HCT116 (cell line): ENCODE results near the gene PRR29. TPM values are rescaled to one million over a fixed set of nuclear protein-coding genes. Genes with fewer than 3 reads are reported as not detected.

Experiments
- ATAC-seq: fragments of 200-7000 bp; cut with Tn5 transposase; 2 replicates; pipeline ENCODE4 v1.9.1; 2020; ENCODE audit warnings: mild to moderate bottlenecking, moderate library complexity
- BruUV-seq: library from RNA; stranded (reverse); fragments of 400-500 nt; replicated peaks from 2 replicates; lab custom pipeline; 2021; lab: Mats Ljungman, UMichigan
- CTCF ChIA-PET: fragments of 300-600 bp; sonication (Branson Sonifier 250); formaldehyde crosslinking; loops from one replicate; lab custom pipeline; 2021; ENCODE audit warnings: antibody characterized with exemption; lab: Charles Lee
- POLR2A ChIA-PET: fragments of 300-600, 350-600 bp; sonication (Branson Sonifier 250); formaldehyde crosslinking; loops from one replicate; lab custom pipeline; 2021; ENCODE audit warnings: antibody characterized with exemption; lab: Charles Lee
- RAD21 ChIA-PET, 2 experiments: fragments of 300-600 bp; sonication (Branson Sonifier 250); formaldehyde crosslinking; loops; one replicate each; lab custom pipeline; 2023; ENCODE audit warnings: low total read pairs in 2 of 2; ENCODE audit not compliant: uncharacterized antibody in 2 of 2, unreplicated experiment in 2 of 2, low non-redundant PET in 1 of 2; lab: Charles Lee
- DNase-seq: peaks from one replicate; pipeline ENCODE4 v3.0.0-alpha.2; 2010; ENCODE audit warnings: low read depth, low spot score
- H2AFZ ChIP-seq: fragments of 200-600 bp; shearing (Covaris generic), sonication (generic); 2 replicates; pipeline ENCODE4 v1.6.1; 2017; ENCODE audit warnings: low read depth, mixed run types, mixed read lengths, antibody characterized with exemption, low read length; ENCODE audit not compliant: poor library complexity, severe bottlenecking
- H3K27ac ChIP-seq: 2 replicates; pipeline ENCODE4 v1.5.1; 2012; ENCODE audit warnings: low read depth, low read length
- H3K27me3 ChIP-seq: fragments of 200-600 bp; sonication (generic); 2 replicates; pipeline ENCODE4 v1.6.1; 2016; ENCODE audit warnings: mixed run types, low read length, mixed read lengths; ENCODE audit not compliant: insufficient read depth
- H3K36me3 ChIP-seq, 2 experiments: fragments of 200-500 bp in 1 of 2; fragments of 200-600 bp in 1 of 2; sonication (Bioruptor generic) in 1 of 2; sonication (generic) in 1 of 2; 2 replicates each; pipeline versions ENCODE4 v1.5.1 to v1.6.1; 2014 to 2016; ENCODE audit warnings: low read length in 2 of 2, inconsistent platforms in 1 of 2, mixed read lengths in 1 of 2, mixed run types in 1 of 2; ENCODE audit not compliant: insufficient read depth in 2 of 2, control insufficient read depth in 1 of 2
- H3K4me1 ChIP-seq, 2 experiments: fragments of 200-600 bp in 1 of 2; sonication (generic) in 1 of 2; 2 replicates each; pipeline versions ENCODE4 v1.5.1 to v1.6.1; 2012 to 2017; ENCODE audit warnings: low read length in 2 of 2, inconsistent platforms in 1 of 2, mild to moderate bottlenecking in 1 of 2, mixed read lengths in 1 of 2, mixed run types in 1 of 2, moderate library complexity in 1 of 2; ENCODE audit not compliant: insufficient read depth in 2 of 2, control insufficient read depth in 1 of 2
- H3K4me2 ChIP-seq: fragments of 200-600 bp; sonication (generic); 2 replicates; pipeline ENCODE4 v1.6.1; 2017; ENCODE audit warnings: mixed run types, low read length, mixed read lengths
- H3K4me3 ChIP-seq, 2 experiments: fragments of 200-600 bp in 1 of 2; sonication (generic) in 1 of 2; replicated peaks in 1 of 2; 2 replicates each; pipeline ENCODE4 v1.5.1; 2011 to 2016; ENCODE audit warnings: low read length in 2 of 2, control low read depth in 1 of 2, low read depth in 1 of 2, mild to moderate bottlenecking in 1 of 2, mixed read lengths in 1 of 2, mixed run types in 1 of 2
- H3K79me2 ChIP-seq: fragments of 200-600 bp; sonication (generic); 2 replicates; pipeline ENCODE4 v1.6.1; 2017; ENCODE audit warnings: mild to moderate bottlenecking, mixed run types, low read length, moderate library complexity, mixed read lengths; ENCODE audit not compliant: insufficient read depth
- H3K9ac ChIP-seq: fragments of 200-600 bp; sonication (generic); 2 replicates; pipeline ENCODE4 v1.6.1; 2016; ENCODE audit warnings: low read length, mixed read lengths
- H3K9me2 ChIP-seq: fragments of 200-600 bp; sonication (generic), shearing (Covaris generic); 2 replicates; pipeline ENCODE4 v1.6.1; 2017; ENCODE audit warnings: mixed run types, mild to moderate bottlenecking, moderate library complexity; ENCODE audit not compliant: insufficient read depth
- H3K9me3 ChIP-seq, 2 experiments: fragments of 200-500 bp in 1 of 2; fragments of 200-600 bp in 1 of 2; sonication (Bioruptor generic) in 1 of 2; sonication (generic) in 1 of 2; 2 replicates each; pipeline ENCODE4 v1.6.1; 2014 to 2017; ENCODE audit warnings: low read length in 2 of 2, mixed read lengths in 2 of 2, inconsistent platforms in 1 of 2, low read depth in 1 of 2, mild to moderate bottlenecking in 1 of 2, mixed run types in 1 of 2, moderate library complexity in 1 of 2; ENCODE audit not compliant: control insufficient read depth in 1 of 2, insufficient read depth in 1 of 2
- H4K20me1 ChIP-seq: fragments of 200-600 bp; sonication (generic), shearing (Covaris generic); 2 replicates; pipeline ENCODE4 v1.6.1; 2017; ENCODE audit warnings: mixed run types, mild to moderate bottlenecking, moderate library complexity; ENCODE audit not compliant: insufficient read depth
- ATF3 ChIP-seq: IDR thresholded peaks from 2 replicates; pipeline ENCODE4 v1.6.1; 2012
- CBX3 ChIP-seq: IDR thresholded peaks from 2 replicates; pipeline ENCODE4 v1.6.1; 2012; ENCODE audit warnings: low read depth
- CEBPB ChIP-seq: IDR thresholded peaks from 2 replicates; pipeline ENCODE4 v1.6.1; 2012; ENCODE audit warnings: low read depth
- CTCF ChIP-seq, 3 experiments: fragments of 200-600 bp in 1 of 3; sonication (generic) in 1 of 3; IDR thresholded peaks in 2 of 3; conservative IDR thresholded peaks in 1 of 3; 2 replicates each; pipeline ENCODE4 v1.5.1; 2012 to 2017; ENCODE audit warnings: low read depth in 2 of 3, low read length in 2 of 3, antibody characterized with exemption in 1 of 3, borderline replicate concordance in 1 of 3, control low read depth in 1 of 3, mild to moderate bottlenecking in 1 of 3, mixed read lengths in 1 of 3, mixed run types in 1 of 3, moderate library complexity in 1 of 3; ENCODE audit not compliant: insufficient read depth in 1 of 3
- EGR1 ChIP-seq: IDR thresholded peaks from 2 replicates; pipeline ENCODE4 v1.6.1; 2012; ENCODE audit warnings: low read depth
- ELF1 ChIP-seq: IDR thresholded peaks from 2 replicates; pipeline ENCODE4 v1.6.1; 2012; ENCODE audit warnings: low read depth, borderline replicate concordance
- EZH2 ChIP-seq: fragments of 200-600 bp; sonication (generic); IDR thresholded peaks from 2 replicates; pipeline ENCODE4 v1.6.1; 2017; ENCODE audit warnings: antibody characterized with exemption, mixed run types
- EZH2phosphoT487 ChIP-seq: fragments of 200-600 bp; IDR thresholded peaks from 2 replicates; pipeline ENCODE4 v1.6.1; 2018; ENCODE audit warnings: antibody characterized with exemption, borderline replicate concordance
- FOSL1 ChIP-seq: IDR thresholded peaks from 2 replicates; pipeline ENCODE4 v1.6.1; 2012; ENCODE audit warnings: low read depth
- JUND ChIP-seq: IDR thresholded peaks from 2 replicates; pipeline ENCODE4 v1.6.1; 2012
- MAX ChIP-seq: IDR thresholded peaks from 2 replicates; pipeline ENCODE4 v1.6.1; 2012
- POLR2AphosphoS5 ChIP-seq: IDR thresholded peaks from 2 replicates; pipeline ENCODE4 v1.6.1; 2011; ENCODE audit warnings: mild to moderate bottlenecking, low read depth, low read length, moderate library complexity
- RAD21 ChIP-seq: IDR thresholded peaks from 2 replicates; pipeline ENCODE4 v1.6.1; 2012; ENCODE audit warnings: low read depth, mild to moderate bottlenecking
- REST ChIP-seq: IDR thresholded peaks from 2 replicates; pipeline ENCODE4 v1.6.1; 2012; ENCODE audit warnings: low read depth
- SIN3A ChIP-seq: IDR thresholded peaks from 2 replicates; pipeline ENCODE4 v1.6.1; 2012; ENCODE audit warnings: low read depth
- SP1 ChIP-seq: IDR thresholded peaks from 2 replicates; pipeline ENCODE4 v1.6.1; 2012; ENCODE audit warnings: low read depth
- YY1 ChIP-seq: IDR thresholded peaks from 2 replicates; pipeline ENCODE4 v1.6.1; 2011; ENCODE audit warnings: low read length, low read depth, moderate library complexity, mild to moderate bottlenecking; ENCODE audit not compliant: insufficient replicate concordance; ENCODE audit errors: extremely low read depth
- ZFX ChIP-seq: fragments of 450-650 bp; IDR thresholded peaks from 2 replicates; pipeline ENCODE4 v1.6.1; 2017
- ZNF274 ChIP-seq: fragments of 200-500 bp; sonication (Bioruptor generic); IDR thresholded peaks from 2 replicates; pipeline ENCODE4 v1.6.1; 2014; ENCODE audit warnings: mild to moderate bottlenecking, low read depth, low read length, inconsistent platforms
- intact Hi-C: fragments of 100-400 bp; cut with micrococcal nuclease; formaldehyde crosslinking; loops from 2 replicates; pipeline ENCODE4 v1.10.0; 2022
- total RNA-seq: library from RNA; stranded (reverse); gene quantifications from one replicate; pipeline ENCODE4 v1.2.1, GENCODE V29; 2021; ENCODE audit not compliant: unreplicated experiment
- TF ChIP-seq, protein P1 (sequence below): IDR thresholded peaks from 2 replicates; pipeline ENCODE4 v1.6.1; 2011; ENCODE audit warnings: mild to moderate bottlenecking, low read length, moderate library complexity; ENCODE audit not compliant: insufficient replicate concordance; ENCODE audit errors: extremely low read depth

Gene PRR29
- total RNA-seq, 1 experiment from 2014 or later: not detected

DNA sequence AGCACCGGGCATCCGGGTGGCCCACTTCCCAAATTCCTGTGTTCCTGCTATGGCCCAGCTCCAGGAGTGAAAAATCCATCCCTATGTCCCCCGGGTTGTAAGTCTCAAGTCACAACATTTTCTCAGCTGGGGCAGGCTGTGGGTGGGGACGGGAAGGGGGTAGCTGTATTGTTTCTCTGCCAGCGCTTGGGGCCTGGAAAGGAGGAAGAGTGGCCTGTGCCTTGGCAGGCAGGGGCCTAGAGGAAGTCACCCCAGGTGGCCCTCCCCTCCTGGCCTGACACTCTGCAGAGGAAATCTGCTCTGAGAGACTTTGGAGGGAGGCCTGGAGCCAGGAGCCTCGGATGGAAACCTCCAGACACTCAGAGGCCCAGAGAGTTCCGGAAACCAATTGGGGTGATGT, 14.8 kb upstream of the PRR29 start:
- ChIA-PET POLR2A (no interaction called here), CTCF (interaction anchor here (1.6 kb wide), 1 partner anchor 42 kb away, joined by 5 read pairs; no protein-coding TSS in a partner anchor), RAD21 (interaction anchor here in 1 of 2 experiments (0.7 kb wide), 1 partner anchor 12 kb away, joined by 3 read pairs; no protein-coding TSS in a partner anchor)
- H3K27ac ChIP-seq: no peak overlapping the region
- H3K9ac ChIP-seq: no peak overlapping the region
- peaks cover 5 to 16% of the 10 kb centered on the region in 2 experiments for H3K4me1 ChIP-seq
- no TSS peak for BruUV-seq
- H3K4me2 ChIP-seq: no peak overlapping the region
- no peak for DNase-seq
- no peak for ATAC-seq
- H3K79me2 ChIP-seq: no peaks in the 10 kb centered on the region
- intact Hi-C loops: no loop called here
- H4K20me1 ChIP-seq: no peaks in the 10 kb centered on the region
- no peaks in the 10 kb centered on the region for H3K27me3 ChIP-seq
- H3K36me3 ChIP-seq: no peaks in the 10 kb centered on the region
- TF ChIP-seq CEBPB (no peak), CBX3 (no peak), EZH2 (no peak), CTCF (IDR thresholded peaks at IDR 0.05 in 2 of 3, conservative IDR thresholded peaks at IDR 0.05 in 1 of 3; ENCODE audit: borderline replicate concordance in 1 of 3, insufficient read depth in 1 of 3, low read depth in 2 of 3, low read length in 2 of 3) (no peak), FOSL1 (no peak), SP1 (no peak), ZFX (no peak), MAX (no peak), REST (no peak), SIN3A (no peak), ATF3 (no peak), ELF1 (no peak), EGR1 (no peak), EZH2phosphoT487 (no peak), YY1 (no peak), RAD21 (no peak), ZNF274 (no peak), JUND (no peak), POLR2AphosphoS5 (no peak)
- TF ChIP-seq, protein P1, sequence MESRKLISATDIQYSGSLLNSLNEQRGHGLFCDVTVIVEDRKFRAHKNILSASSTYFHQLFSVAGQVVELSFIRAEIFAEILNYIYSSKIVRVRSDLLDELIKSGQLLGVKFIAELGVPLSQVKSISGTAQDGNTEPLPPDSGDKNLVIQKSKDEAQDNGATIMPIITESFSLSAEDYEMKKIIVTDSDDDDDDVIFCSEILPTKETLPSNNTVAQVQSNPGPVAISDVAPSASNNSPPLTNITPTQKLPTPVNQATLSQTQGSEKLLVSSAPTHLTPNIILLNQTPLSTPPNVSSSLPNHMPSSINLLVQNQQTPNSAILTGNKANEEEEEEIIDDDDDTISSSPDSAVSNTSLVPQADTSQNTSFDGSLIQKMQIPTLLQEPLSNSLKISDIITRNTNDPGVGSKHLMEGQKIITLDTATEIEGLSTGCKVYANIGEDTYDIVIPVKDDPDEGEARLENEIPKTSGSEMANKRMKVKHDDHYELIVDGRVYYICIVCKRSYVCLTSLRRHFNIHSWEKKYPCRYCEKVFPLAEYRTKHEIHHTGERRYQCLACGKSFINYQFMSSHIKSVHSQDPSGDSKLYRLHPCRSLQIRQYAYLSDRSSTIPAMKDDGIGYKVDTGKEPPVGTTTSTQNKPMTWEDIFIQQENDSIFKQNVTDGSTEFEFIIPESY: no peak
- 0 out of 4 replicates have a peak, but pooled peaks cover 0 to 4% of the 10 kb centered on the region in 2 experiments for H3K9me3 ChIP-seq
- no peaks in the 10 kb centered on the region for H3K9me2 ChIP-seq
- no peak overlapping the region for H2AFZ ChIP-seq
- H3K4me3 ChIP-seq: no peak overlapping the region
